Measurements from ENCODE around the gene KLHL2. TPM values are rescaled to one million over a fixed set of nuclear protein-coding genes. Genes with fewer than 3 reads are reported as not detected.
A peak's percentile ranks its signal among the peaks of the same experiment; 100 is the strongest.
"Not testable (repeated sequence)": the region's sequence is repeated elsewhere in the genome, so short reads cannot be mapped to it uniquely, and the experiment has no call there.

Gene KLHL2
- total RNA-seq, 3 donors from 2014 or later: 20.2 to 60.4 (median 38.0) TPM

DNA sequence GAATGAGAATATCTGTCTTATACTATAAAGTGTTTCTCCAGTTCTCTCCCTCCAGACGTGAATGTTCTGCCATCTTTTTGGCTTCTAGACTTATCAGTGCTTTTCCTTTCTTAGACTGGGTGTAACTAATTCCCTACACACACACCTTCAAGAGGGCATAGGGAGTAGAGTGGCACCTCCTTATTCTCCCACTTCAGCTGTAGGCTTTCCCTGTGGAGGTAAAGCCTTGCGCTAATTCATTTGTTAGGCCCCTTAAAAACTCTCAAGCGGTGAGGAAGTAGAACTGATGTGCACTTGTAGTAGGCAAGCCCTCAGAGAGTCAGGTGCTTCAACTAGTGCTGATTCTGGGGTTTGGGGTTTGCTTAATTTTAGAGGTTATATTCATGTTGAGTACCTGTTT lies 10.0 kb downstream of the KLHL2 start:
- TF ChIP-seq, protein P1, sequence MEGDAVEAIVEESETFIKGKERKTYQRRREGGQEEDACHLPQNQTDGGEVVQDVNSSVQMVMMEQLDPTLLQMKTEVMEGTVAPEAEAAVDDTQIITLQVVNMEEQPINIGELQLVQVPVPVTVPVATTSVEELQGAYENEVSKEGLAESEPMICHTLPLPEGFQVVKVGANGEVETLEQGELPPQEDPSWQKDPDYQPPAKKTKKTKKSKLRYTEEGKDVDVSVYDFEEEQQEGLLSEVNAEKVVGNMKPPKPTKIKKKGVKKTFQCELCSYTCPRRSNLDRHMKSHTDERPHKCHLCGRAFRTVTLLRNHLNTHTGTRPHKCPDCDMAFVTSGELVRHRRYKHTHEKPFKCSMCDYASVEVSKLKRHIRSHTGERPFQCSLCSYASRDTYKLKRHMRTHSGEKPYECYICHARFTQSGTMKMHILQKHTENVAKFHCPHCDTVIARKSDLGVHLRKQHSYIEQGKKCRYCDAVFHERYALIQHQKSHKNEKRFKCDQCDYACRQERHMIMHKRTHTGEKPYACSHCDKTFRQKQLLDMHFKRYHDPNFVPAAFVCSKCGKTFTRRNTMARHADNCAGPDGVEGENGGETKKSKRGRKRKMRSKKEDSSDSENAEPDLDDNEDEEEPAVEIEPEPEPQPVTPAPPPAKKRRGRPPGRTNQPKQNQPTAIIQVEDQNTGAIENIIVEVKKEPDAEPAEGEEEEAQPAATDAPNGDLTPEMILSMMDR (IDR thresholded peaks at IDR 0.05): no peak
- TF ChIP-seq POLR2AphosphoS5 (IDR thresholded peaks at IDR 0.05) (no peak), POLR2A (IDR thresholded peaks at IDR 0.05) (no peak)
- DNase-seq (ENCODE audit: low spot score in 2 of 2): no peak
- H3K27me3 ChIP-seq: no peaks in the 10 kb centered on the region
- intact Hi-C loops (cut with DNase I; ENCODE audit: low total_unique reads): no loop called here
- H3K27ac ChIP-seq: peak overlapping the region; percentile 26 to 59
- no peaks in the 10 kb centered on the region for H3K9me3 ChIP-seq
- H3K4me3 ChIP-seq: no peak overlapping the region
- H3K4me1 ChIP-seq: no peaks in the 10 kb centered on the region
- H3K36me3 ChIP-seq: no peaks in the 10 kb centered on the region

DNA sequence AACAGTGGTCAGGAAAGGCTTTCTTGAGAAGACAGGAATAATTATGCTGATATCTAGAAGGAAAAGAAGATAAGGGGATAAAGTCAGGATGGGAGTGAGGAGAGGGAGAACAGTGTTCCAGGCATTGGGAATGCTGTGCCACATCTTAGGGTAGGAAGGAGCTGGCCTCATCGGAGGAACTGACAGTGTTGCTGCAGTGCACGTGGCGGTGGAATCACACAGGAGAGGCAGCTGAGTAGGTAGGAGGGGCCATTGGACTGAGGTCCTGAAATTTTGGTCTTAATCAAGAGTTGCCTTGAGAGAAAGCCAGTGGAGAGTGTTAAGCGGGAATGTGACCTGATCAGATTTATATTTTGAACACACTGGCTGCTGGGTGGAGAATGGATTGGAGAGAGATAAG lies 13.9 kb downstream of the KLHL2 start:
- H3K27ac ChIP-seq: peak overlapping the region; percentile 84 to 92
- H3K4me3 ChIP-seq; DNase-seq (ENCODE audit: low spot score in 2 of 2); H3K4me1 ChIP-seq; H3K36me3 ChIP-seq; H3K27me3 ChIP-seq; intact Hi-C loops (cut with DNase I; ENCODE audit: low total_unique reads); H3K9me3 ChIP-seq: not testable (repeated sequence)

DNA sequence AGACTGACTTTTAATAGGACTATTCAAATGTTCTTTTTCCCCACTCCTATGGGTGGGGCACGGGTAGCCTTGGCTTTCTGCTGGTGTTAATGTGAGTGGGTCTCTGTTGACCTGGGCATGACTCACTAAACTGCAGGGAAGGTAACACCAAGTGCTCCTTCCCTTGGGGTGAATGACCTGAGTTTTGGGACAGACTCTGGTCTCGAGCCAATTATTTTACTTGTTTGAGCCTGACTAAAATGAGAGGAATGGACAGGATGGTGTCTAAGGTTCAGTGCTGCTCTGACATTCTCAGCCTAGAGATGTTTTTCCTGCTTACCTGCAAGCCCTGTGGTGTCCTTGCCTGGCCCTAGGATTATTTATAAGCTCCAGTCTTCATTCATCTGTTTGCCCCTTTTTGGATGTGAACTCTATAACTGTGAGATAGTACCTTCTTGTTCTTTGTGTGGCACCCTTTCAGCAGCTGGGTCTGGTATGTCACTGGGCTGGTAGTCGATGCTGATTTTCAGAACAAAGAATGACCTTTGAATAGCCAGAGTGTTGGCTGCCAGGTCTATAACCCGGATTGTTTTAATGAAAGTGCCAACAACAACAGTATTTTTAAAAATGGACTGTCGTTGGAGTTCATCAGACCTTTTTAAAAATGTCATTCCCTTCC lies 14.8 kb downstream of the KLHL2 start:
- H3K9me3 ChIP-seq; H3K36me3 ChIP-seq; H3K4me1 ChIP-seq; H3K27me3 ChIP-seq; intact Hi-C loops (cut with DNase I; ENCODE audit: low total_unique reads); H3K4me3 ChIP-seq: not testable (repeated sequence)
- DNase-seq (ENCODE audit: low spot score in 2 of 2): peak in 1 of 2 donors; percentile 83
- H3K27ac ChIP-seq: peak overlapping the region; percentile 84 to 92
- peak in 1 of 3 donors; percentile 34 for TF ChIP-seq POLR2AphosphoS5 (IDR thresholded peaks at IDR 0.05)

DNA sequence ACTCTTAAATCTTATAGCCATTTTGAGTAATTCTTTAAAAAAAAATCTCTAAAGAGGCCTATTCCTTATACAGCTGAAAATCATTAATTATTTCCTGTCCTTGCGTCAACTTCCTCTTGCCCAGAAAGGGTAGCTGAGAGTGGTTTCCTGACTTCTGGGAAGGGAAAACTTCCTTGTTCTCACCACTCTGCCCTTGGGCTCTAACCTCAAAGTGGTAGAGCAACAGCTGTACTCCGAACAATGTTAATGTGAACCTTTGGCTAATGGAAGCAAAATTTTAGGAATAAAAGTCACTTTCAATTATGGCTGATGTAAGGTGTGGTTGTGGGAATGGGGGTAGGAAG lies 15.3 kb downstream of the KLHL2 start:
- no peaks in the 10 kb centered on the region for H3K4me1 ChIP-seq
- no peaks in the 10 kb centered on the region for H3K36me3 ChIP-seq
- TF ChIP-seq, protein P1 (IDR thresholded peaks at IDR 0.05): no peak
- TF ChIP-seq POLR2AphosphoS5 (IDR thresholded peaks at IDR 0.05): peak in 1 of 3 donors; percentile 63
- no peak overlapping the region for H3K4me3 ChIP-seq
- DNase-seq (ENCODE audit: low spot score in 2 of 2): peak in 1 of 2 donors; percentile 54
- no peaks in the 10 kb centered on the region for H3K27me3 ChIP-seq
- H3K27ac ChIP-seq: peak overlapping the region; percentile 84 to 92
- H3K9me3 ChIP-seq: no peaks in the 10 kb centered on the region
- intact Hi-C loops (cut with DNase I; ENCODE audit: low total_unique reads): no loop called here

DNA sequence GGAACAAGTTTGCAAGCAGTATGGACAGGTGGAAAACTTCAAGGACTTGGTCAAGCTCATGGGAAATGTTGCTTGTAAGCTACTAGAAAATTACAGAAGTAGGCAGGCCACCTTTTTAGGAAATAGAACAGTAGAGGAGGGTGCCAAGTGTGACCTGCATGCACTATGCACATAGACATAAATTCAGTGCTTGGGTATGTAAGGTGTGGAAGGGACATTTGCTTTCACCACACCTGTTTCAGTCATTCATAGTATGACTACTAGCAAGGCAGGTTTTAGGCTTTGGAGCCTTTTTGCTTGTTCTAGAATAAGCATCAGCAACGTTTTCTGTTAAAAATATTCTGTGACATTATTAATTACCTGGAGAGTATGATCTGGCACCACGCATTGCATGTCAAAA lies 20.0 kb downstream of the KLHL2 start:
- DNase-seq (ENCODE audit: low spot score in 2 of 2); intact Hi-C loops (cut with DNase I; ENCODE audit: low total_unique reads); H3K36me3 ChIP-seq; H3K4me1 ChIP-seq; H3K4me3 ChIP-seq; H3K27ac ChIP-seq; H3K9me3 ChIP-seq; H3K27me3 ChIP-seq: not testable (repeated sequence)

DNA sequence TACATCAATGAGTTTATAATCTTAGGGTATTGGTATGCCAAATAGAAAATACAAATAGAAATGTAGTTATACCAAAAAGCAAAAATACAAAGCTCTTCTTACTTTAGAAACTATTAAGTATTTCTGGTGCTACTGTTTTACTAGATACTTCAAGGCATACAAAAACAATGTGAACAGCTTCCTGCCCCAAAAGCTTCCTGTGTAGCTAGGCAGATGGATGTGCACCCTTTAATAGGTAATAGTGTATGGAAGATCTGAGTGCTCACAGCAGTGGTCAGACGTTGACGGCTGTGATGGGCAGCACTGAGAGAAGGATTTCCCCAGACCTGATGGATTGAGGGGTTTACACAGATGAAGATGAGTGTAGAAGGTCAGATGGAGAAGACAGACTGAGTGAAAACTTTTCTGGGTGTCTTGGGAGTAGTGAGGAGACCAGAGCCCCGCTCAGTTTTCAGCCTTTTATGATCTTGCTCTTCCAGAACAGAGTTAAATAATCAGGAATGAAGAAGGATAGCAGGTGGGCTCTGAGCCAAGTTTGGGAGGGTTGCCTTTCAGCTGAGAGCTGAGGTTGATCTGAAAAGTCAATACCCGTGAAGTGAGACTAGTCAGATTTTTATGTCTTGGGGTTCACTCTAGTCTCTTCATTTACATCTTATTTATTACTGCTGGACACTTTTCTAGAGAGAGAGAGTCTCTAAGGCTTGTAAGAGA lies 22.3 kb downstream of the KLHL2 start:
- H3K36me3 ChIP-seq; H3K9me3 ChIP-seq; intact Hi-C loops (cut with DNase I; ENCODE audit: low total_unique reads); H3K27me3 ChIP-seq; H3K4me3 ChIP-seq; DNase-seq (ENCODE audit: low spot score in 2 of 2); H3K4me1 ChIP-seq: not testable (repeated sequence)
- peak overlapping the region in 1 of 2 donors; percentile 25 for H3K27ac ChIP-seq

DNA sequence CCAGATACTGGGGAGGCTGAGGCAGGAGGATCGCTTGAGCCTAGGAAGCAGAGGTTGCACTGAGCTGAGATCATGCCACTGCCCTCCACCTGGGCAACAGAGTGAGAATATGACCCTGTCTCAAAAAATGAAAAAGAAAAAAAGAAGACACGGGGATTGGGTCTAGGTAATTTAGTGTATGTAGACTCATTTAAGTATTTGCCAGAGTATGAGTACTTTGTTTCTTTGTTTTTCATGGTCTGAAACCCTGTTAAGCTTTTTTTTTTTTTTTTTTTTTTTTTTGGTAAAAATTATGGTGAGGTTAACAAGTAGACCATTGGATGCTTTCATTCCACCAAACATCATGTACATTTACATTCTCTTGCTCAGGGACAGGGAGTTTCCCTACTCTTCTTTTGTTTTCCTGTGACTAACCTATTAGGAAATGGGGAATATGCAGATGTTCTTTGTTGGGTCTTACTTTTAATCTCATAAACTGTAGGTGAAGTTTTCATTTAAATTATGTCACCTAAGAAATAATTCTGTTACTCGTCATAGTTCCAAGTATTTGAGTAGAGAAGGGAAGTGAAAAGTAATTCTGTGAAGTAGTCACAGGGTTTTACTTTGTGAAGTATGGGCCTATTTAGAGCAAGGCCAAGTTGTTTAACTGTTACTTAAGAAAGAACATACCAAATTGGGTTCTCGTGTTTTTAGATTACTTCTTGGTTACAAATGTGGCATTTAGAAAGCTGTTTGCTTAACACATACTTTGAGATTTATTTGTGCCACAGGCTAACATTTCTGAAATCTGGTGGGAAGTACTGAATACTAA lies 25.5 kb downstream of the KLHL2 start:
- H3K27me3 ChIP-seq; H3K4me3 ChIP-seq; intact Hi-C loops (cut with DNase I; ENCODE audit: low total_unique reads); H3K9me3 ChIP-seq; H3K27ac ChIP-seq; H3K4me1 ChIP-seq; H3K36me3 ChIP-seq; DNase-seq (ENCODE audit: low spot score in 2 of 2): not testable (repeated sequence)
